Activated T-cell treated with anti-CD3 and anti-CD28 coated beads for 24 hours (primary cell): ENCODE measurements around the gene TIPRL.
A peak's percentile ranks its signal among the peaks of the same experiment; 100 is the strongest.

Source experiments
- DNase-seq: peaks from one replicate; pipeline ENCODE4 v3.0.0-alpha.2; 2020; ENCODE audit warnings: low read depth

The TIPRL gene

DNA sequence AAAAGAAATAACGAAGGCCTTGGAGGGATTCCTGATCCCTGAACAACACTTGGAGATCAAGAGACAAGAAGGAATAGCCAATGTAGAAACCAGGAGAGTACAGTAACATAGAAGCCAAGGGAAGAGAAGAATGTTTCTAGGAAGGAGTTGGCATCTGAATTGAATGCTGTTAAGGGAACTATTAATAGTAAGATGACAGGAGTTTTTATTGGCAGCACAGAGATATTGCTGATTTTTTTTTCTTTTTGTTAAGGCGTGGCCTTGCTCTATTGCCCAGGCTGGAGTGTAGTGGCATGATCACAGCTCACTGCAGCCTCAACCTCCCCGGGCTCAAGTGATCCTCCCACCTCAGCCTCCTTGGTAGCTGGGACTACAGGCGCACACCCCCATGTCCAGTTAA lies 37.4 kb downstream of the TIPRL start:
- DNase-seq = no peak

DNA sequence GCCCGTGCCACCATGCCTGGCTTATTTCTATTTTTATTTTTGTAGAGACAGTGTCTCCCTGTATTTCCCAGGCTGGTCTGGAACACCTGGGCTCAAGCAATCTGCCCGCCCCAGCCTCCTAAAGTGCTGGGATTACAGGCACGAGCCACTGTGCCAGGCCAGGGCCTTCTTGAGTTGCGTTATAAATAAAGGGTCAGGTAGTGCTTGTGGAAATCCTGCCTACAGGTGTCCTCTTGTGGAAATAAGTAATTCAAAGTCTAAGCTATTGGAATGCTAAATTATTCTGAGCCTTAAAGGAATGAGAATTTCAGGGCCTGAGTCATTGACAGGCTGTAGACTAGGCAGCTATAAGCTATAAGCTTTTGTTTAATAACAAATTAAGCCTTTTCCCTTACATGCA lies 38.9 kb downstream of the TIPRL start:
- no peak for DNase-seq

DNA sequence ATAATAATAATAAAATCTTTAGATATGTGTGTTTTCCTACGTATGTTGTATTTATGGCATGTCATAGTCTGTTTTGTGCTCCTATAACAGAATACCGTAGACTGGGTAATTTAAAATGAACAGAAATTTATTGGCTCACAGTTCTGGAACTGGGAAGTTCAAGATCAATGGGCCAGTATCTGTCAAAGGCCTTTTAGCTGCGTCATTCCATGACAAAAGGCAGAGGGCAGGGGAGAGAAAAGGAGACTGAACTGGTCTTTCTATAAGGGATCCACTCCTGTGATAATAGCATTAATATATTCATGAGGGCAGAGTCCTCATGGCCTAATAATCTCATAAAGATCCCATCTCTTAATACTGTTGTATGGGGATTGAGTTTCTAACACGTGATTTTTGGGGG lies 39.9 kb downstream of the TIPRL start:
- DNase-seq = no peak

DNA sequence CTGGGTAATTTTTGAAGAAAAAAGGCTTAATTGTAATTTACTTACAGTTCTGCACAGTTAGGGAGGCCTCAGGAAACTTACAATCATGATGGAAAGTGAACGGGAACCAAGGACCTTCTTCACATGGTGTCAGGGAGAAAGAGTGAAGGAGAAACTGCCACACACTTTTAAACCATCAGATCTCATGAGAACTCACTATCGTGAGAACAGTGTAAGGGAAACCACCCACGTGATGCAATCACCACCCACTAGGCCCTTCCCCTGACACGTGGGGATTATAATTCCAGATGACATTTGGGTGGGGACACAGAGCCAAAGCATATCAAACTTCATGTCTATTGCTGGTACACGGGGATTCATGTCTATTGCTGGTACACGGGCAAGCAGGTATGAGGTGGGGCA lies 41.7 kb downstream of the TIPRL start:
- DNase-seq = no peak

DNA sequence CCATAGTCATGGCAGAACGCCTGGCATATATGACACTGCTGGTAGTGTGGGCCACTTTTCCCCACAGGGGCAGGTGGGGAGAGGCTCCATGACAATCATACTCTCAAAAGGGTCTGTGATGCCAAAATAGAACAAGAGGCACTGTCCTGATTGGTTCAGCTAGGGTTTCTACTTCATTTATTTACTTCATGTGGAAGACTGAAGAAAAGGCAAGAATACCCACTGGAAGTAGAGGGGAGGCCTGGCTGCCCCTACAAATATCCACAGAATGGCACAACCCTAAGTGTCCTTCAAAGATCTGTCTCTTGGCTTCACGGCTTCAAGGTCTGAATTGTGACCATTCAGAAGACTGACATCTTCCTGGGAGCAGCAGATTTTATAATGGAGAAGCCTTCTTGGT lies 42.5 kb downstream of the TIPRL start:
- DNase-seq = no peak

DNA sequence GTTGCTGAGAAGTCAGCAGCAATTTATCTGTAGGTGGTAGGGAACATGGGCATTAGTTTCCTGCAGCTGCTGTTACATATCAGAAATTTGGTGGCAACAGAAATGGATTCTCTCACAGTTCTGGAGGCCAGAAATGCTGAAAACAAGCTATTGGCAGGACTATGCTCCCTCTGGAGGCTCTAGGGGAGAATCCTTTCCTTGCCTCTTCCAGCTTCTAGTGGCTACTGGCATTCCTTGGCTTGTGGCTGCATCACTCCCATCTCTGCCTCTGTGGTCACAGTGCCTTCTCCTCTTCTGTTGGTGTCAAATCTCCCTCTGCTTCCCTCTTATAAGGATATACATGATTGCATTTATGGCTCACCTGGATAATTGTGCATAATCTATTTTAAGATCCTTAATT lies 44.5 kb downstream of the TIPRL start:
- DNase-seq = no peak

DNA sequence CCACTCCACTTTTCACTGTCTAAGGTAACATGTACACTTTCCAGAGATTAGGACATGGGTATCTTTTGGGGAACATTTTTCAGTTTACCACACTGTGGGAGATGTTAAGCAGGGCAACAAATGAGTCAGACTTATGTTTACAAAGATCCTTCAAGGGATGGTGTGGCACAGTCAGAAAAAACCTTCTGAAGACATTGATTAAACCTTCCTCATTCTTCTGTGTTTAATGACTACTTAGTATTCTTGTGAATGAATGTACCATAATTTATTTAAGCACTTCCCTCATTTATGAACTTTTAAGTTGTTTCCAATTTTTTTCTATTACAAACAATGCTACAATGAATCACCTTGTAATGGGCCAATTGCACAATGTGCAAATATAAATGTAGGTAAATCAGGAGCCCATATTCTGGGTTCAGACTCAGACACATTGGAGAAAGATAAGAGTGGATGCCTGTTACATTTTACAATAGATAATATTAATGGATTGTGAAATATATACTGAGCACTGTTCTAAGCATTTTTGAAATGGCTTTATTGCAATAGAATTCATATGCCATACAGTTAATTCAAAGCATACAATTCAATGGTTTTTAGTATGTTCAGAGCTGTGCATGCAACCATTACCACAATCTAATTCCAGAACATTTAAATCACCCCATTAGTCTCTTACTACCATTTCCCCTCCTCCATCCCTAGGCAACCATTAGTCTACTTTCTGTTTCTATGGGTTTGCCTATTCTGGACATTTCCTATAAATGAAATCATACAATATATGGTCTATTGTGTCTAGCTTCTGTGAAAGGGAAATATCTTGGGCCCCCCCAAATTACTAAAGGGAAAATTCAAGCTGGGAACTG lies 45.1 kb downstream of the TIPRL start:
- DNase-seq = no peak

DNA sequence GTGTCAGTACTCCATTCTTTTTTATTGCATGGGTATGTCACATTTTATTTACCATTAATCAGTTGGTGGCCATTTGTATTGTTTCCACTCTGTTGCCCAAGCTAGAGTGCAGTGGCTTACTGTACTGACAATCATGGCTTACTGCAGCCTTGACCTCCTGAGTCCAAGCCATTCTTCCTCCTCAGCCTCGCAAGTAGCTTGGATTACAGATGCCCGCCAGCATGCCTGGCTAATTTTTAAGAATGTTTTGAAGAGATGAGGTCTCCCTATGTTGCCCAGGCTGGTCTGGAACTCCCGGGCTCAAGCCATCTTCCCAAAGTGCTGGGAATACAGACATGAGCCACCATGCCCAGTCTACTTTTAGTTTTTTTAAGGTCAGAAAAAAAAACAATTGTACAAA lies 46.2 kb downstream of the TIPRL start:
- no peak for DNase-seq

DNA sequence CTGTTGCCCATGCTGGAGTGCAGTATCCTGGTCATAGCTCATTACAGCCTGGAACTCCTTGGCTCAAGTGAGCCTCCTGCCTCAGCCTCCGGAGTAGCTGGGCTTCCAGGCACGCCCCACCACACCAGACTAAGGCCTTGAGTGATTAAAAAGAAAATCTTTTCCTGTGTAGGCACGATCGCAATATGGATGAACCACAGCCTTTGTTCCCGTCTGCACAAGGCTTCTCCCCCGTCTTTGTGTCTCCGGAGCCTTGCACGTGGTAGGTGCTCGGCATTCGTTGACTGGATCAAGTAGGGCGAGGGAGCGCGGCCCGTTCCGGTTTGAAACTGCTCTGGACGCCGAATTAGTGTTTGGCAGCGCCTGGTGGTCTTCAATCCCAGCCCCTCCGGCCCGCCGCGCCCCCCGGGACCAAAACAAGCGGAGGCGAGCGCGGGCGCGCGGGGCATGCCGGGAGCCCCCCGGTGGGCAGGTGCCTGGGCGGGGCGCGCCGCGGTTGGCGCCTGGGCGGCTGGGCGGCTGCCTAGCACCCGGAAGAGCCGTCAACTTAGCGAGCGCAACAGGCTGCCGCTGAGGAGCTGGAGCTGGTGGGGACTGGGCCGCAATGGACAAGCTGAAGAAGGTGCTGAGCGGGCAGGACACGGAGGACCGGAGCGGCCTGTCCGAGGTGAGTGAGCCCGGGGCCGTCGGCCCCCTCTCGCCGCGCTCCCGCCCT lies 46.9 kb downstream of the TIPRL start, which contains the start of gene SFT2D2:
SFT2D2 (plus strand) TSS at position 529 of the 715 bp plus-strand sequence; CDS start at position 605, 76 bp downstream.
- DNase-seq = peak; percentile 66

DNA sequence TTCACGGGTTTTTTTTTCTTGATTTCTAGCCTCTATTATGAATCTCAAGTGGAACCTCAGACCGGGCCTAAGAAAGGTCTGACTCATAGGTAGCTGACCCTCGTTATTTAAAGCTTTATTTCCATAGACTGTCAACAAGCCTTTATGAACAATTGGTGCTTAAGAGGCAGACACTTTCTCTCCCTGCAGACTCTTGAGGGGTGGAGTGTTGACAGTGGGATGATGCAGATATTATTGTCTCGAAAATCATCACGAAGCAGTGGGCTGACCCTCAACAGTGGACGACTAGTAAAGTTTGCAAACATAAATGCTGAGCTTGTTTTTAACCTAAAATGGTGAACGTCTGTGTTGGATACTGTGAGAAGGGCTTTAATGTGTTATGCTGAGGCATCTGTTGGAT lies 48.9 kb downstream of the TIPRL start:
- DNase-seq = no peak

DNA sequence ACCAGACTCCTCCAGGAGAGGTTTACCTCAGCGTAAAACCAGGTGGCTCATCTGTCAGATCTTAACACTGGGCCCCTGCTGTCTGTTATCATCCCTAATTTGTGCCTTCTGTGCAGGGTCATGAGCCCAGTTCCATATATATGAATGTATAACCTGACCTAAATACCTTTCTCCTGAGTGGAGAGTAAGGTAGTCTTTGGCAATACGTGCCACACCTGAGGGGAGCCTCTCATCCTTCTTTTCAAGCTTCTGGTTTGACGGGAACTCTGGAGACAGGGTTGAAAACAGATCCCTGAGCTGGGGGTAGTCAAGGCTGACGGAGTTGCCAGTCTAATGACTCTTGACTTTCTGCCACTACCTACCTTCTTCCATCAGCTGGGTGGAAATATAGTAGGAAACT lies 51.1 kb downstream of the TIPRL start:
- DNase-seq = no peak

DNA sequence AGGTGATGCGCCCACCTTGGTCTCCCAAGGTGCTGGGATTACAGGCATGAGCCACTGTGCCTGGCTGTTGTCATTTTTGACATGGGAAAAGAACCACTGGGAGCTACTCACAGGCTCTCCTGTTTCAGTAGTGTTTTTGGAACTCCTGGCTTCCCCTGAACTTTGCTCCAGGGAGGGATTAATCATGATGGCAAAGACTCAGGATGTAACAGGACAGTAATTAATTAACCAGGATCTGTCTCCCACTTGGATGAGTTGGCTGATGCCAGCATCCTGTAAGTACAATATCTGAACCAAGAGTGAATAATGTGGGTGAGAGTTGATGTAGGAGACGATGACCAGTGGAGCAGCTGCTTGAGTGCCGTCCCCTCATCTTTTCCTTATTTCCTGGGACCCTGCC lies 51.9 kb downstream of the TIPRL start:
- no peak for DNase-seq

DNA sequence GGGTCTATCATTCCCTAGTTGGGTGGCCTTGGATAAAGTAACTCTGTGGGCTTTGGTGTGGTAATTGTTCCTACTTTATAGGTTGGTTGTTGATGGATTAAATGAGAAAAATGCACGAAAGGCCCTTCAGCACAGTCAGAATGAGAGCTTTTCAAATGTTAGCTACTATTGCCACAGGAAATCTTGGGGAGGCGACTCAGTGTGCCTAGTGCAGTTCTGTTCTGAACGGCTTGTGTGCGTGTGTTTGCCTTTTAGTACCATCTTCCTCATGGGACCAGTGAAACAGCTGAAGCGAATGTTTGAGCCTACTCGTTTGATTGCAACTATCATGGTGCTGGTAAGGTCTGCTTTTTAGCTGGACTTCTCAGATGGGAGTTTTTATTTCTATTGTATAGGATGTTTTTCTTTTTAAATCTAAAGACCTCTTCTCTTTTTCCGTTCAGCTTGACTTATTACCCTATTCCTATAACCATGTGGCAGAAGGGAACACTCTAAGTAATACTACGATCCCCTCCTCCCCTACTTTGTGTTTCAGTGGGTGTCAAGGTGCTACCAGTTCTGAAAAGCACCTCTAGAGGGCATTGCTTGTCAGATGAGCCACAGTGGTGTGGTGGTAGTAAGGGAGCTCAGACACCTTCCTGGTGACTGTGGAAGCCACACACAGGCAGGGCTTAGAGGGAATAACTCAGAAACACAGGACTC lies 56.2 kb downstream of the TIPRL start:
- no peak for DNase-seq

DNA sequence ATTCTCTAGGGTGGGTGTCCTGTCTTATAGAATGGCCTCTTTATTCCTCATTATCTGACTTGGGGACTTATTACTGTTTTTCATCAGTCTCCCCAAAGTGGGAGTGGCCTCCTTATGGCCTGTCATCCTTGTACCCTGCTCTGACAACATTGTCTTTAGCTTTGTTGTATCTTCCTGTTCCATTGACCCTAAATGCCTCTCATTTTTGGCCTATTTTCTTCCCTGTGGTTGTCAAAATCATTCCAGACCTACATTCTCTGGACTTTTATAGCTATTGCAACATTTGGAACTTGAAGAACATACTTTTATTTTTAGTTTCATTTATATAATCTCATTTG lies 56.8 kb downstream of the TIPRL start:
- DNase-seq = no peak

DNA sequence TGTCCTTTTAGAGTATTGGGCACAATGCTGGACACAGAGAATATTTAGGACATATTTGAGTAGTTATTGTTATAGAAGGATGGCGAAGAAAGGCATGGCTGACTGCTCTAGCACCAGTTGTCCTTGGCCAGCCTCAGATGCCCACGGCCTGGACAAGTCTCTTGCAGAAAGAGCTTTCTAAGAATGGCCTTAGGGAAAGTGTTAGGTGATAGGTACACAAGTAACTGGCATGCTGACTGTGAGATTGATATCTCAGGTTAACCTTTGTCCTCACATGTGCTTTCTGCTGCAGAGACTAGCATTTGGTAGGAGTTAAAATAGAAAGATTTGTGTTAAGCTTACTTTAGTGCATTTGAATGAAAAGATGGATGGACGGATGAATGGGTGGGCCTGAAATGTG lies 57.2 kb downstream of the TIPRL start:
- DNase-seq = no peak

DNA sequence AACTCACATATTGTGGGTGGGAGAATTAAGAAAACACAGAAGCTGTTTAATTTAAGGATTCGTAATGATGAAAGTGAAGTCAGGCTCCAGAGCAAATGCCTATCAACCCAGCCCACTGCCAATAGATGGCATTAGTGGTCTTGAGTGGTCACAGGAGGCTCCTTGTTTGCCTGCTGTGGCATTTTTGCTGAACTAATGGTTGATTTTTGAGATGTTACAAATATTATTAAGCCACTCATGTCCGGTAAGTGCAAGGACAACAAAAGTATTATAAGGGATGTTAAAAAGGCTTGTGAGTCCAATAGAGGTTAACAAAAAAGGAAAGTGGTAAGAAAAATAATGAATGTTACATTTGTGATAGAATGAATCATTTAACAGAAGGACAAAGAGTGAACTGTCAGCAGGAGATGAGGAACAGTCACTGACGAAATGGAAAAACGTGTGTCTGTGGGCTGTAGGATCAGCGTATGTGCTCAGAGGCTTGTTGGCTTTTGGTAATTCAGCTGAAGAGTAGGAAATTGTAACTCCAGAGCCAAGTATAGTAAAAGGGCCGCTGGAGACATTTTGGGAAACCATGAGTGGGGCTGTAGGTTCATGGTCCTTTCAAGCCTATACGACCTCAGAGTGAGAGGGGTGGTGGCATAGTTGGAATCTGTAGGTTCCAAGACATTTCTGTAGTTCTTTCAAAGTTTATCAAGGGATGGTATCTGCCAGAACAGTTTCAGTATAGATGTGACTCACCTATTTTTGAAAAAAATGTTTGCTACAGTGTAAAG lies 58.3 kb downstream of the TIPRL start:
- no peak for DNase-seq

DNA sequence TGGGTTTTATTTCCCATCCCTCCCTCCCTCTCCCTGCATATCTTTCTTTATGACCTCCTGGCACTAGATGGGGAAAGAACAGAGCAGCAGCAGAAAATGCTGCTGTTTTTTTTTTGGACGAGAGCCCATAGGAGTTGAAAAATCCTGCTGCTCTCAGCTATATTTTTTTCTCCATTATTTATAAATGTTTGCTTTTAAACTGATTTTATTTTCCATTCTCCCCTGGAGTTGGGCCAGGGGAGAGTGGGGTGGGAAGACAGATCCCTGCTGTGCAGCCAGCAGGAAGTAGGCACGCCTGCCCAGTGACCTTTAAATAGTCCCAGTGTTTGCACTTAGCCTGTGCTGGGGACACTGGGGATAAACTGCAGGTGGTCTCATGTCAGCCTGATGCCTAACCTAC lies 64.4 kb downstream of the TIPRL start:
- no peak for DNase-seq

DNA sequence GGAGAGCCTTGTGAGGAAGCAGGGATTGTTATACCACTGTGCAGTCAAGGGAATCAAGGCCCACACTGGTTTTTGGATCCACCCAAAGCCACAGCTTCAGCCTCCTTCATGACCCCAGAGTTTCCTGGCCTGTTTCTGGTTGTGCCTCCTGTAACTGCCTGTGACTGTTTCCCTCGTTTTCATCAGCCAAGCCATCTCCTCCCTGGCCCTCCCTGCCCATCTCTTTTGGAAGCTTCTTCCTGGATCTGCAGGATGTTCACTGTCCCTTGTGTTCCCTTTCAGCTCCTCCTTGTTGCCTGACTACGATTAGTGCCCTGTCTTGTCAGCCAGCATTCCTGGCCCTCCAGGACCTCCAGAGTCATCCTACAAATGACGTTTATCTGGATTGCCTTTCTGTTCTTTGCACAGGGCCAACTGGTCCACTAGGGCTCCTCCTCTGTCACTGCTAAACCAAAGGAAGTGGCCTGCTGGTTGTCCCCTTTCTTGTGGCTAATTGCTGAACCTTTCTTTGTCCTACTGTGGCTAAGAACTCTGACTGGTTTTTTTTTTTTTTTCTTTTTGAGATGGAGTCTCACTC lies 65.0 kb downstream of the TIPRL start:
- no peak for DNase-seq

DNA sequence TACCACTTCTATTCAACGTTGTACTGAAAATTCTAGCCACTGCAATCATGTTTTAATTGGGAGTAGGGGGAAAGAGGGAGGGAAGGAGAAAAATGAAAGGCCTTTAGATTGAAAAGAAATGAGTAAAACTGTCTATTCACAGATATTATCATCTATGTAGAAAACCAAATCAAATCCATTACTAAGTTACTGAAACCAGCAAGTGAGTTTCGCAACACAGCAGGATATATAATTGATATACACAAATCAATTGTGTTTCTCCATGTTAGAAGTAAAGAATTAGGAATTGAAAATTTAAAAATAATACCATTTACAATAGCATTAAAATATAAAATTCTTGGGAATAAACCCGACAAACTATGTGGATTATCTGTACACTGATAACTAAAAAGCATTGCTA lies 66.3 kb downstream of the TIPRL start:
- no peak for DNase-seq

DNA sequence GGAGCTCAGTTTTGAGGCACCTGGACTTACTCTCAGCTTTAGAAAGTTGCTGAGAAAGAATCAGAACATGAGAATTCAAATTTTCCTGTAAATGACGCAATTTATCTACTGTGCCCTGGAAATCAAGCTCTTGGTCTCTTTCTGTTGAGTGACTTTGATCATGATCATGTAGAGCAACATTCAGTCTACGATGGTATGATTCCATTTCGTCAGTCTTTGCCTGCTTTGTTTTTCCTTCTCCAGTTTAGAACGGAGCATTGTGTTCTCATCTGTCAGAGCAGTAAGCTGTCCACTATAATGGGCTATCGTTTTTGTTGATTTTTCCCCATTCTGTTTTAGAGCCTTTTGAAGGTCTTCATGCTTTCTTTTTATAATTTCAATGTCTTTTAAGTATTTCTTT lies 67.7 kb downstream of the TIPRL start:
- no peak for DNase-seq
